Fibroblast of lung (primary cell): ENCODE measurements around the gene SLC24A5. TPM values are rescaled to one million over a fixed set of nuclear protein-coding genes. Genes with fewer than 3 reads are reported as not detected.

Experiments
- polyA plus RNA-seq, 2 donors: library from polyadenylated mRNA; depleted of rRNA in 1 of 2; stranded (reverse) in 1 of 2; unstranded in 1 of 2; fragments of >200 nt; gene quantifications; 2 replicates each; pipeline ENCODE4 v1.2.1, GENCODE V29; 2011 to 2012; ENCODE audit warnings: missing spikeins in 1 of 2
- total RNA-seq: library from RNA; depleted of rRNA; stranded (reverse); fragments of >200 nt; gene quantifications from 2 replicates; pipeline ENCODE4 v1.2.1, GENCODE V29; 2014

SLC24A5 gene
- total and polyA plus RNA-seq, 2 donors (not counting 1 experiment from before 2014, with no cell fraction given): not detected

Other genes starting within 250 kb of the SLC24A5 start
- gene MYEF2, start 57.3 kb downstream of the SLC24A5 start, total RNA-seq: 6.2 and 13.5 TPM in 2 replicates
- gene MYEF2, start 57.3 kb downstream of the SLC24A5 start, polyA plus RNA-seq: 5.3 and 10.2 TPM in 2 replicates
- gene CTXN2, start 70.7 kb downstream of the SLC24A5 start, total RNA-seq: not detected in 2 replicates
- not detected in 2 replicates for gene CTXN2, start 70.7 kb downstream of the SLC24A5 start, polyA plus RNA-seq
- gene SLC12A1, start 85.3 kb downstream of the SLC24A5 start, total RNA-seq: not detected in 2 replicates
- gene SLC12A1, start 85.3 kb downstream of the SLC24A5 start, polyA plus RNA-seq: not detected in 2 replicates
- gene DUT, start 210.4 kb downstream of the SLC24A5 start, total RNA-seq: 41.6 and 47.6 TPM in 2 replicates
- gene DUT, start 210.4 kb downstream of the SLC24A5 start, polyA plus RNA-seq: 52.9 and 78.8 TPM in 2 replicates